Transverse colon (tissue), 4 donors: ENCODE measurements around the gene C4BPA. TPM values are rescaled to one million over a fixed set of nuclear protein-coding genes. Genes with fewer than 3 reads are reported as not detected.
A peak's percentile ranks its signal among the peaks of the same experiment; 100 is the strongest.

Experiments
- DNase-seq: peaks from one replicate; pipeline ENCODE4 v3.0.0-alpha.2; 2019
- H3K27ac ChIP-seq, 4 donors: fragments of 200-600 bp; sonication (generic); 2 replicates each; pipeline ENCODE4 v1.5.1; 2016 to 2018; ENCODE audit warnings: inconsistent platforms in 4 of 4
- H3K27me3 ChIP-seq: fragments of 200-600 bp; sonication (generic); 2 replicates; pipeline ENCODE4 v1.5.1; 2017; ENCODE audit warnings: inconsistent platforms
- H3K36me3 ChIP-seq, 4 donors: fragments of 200-600 bp; sonication (generic); 2 replicates each; pipeline ENCODE4 v1.5.1; 2017 to 2019; ENCODE audit warnings: inconsistent platforms in 4 of 4
- H3K4me1 ChIP-seq, 4 donors: fragments of 200-600 bp; sonication (generic); 2 replicates each; pipeline ENCODE4 v1.5.1; 2017 to 2020; ENCODE audit warnings: inconsistent platforms in 4 of 4
- H3K4me3 ChIP-seq, 4 donors: fragments of 200-600 bp; sonication (generic); 1 replicate in 1 of 4; 2 replicates in 3 of 4; pipeline versions ENCODE4 v1.5.1 to v1.6.1; 2017 to 2019; ENCODE audit warnings: inconsistent platforms in 4 of 4
- H3K9me3 ChIP-seq, 2 donors: fragments of 200-600 bp; sonication (generic); 2 replicates each; pipeline ENCODE4 v1.5.1; 2017 to 2019; ENCODE audit warnings: inconsistent platforms in 2 of 2
- EP300 ChIP-seq: sonication (generic); formaldehyde crosslinking; IDR thresholded peaks from one replicate; pipeline ENCODE4 v1.6.1; 2017; ENCODE audit warnings: antibody characterized with exemption, low read depth
- POLR2A ChIP-seq: fragments of 450-650 bp; IDR thresholded peaks from one replicate; pipeline ENCODE4 v1.6.1; 2016; ENCODE audit warnings: antibody characterized with exemption, mild to moderate bottlenecking, moderate library complexity
- POLR2AphosphoS5 ChIP-seq, 3 donors: sonication (generic); formaldehyde crosslinking; IDR thresholded peaks; one replicate each; pipeline ENCODE4 v1.6.1; 2016; ENCODE audit warnings: antibody characterized with exemption in 3 of 3
- WGBS, 2 donors: methylation state at CpG; one replicate each; pipeline ENCODE4 v1.1.5; 2018; ENCODE audit warnings: low coverage in 1 of 2; 5-methylcytosine and 5-hydroxymethylcytosine counted together
- in situ Hi-C, 4 donors: fragments of 200-750 bp; cut with MboI; loops; one replicate each; pipeline versions ENCODE4 v1.15.0 to v1.15.1; 2017; ENCODE audit warnings: low sequenced_read_pairs in 3 of 4, low pct_ligation_motif_present in 1 of 4, low pct_unique_long_range_greater_than_20kb in 1 of 4
- intact Hi-C: fragments of 100-400 bp; cut with DNase I; formaldehyde crosslinking; loops from one replicate; pipeline ENCODE4 v1.15.1; 2023; ENCODE audit warnings: low total_unique reads
- total RNA-seq, 4 donors: library from RNA; depleted of rRNA; stranded (reverse); fragments of >200 nt; gene quantifications; one replicate each; pipeline ENCODE4 v1.1.0, GENCODE V29; 2016
- TF ChIP-seq, protein P1 (sequence below), 5 experiments: fragments of 200-600 bp in 3 of 5; fragments of 450-650 bp in 2 of 5; sonication (generic) in 3 of 5; IDR thresholded peaks; 1 replicate in 2 of 5; 2 replicates in 3 of 5; pipeline ENCODE4 v1.5.1; 2016 to 2017; ENCODE audit warnings: antibody characterized with exemption in 5 of 5, inconsistent platforms in 3 of 5, mild to moderate bottlenecking in 2 of 5, moderate library complexity in 1 of 5

The C4BPA gene
- total RNA-seq, 4 donors from 2014 or later = 2.2 to 4.4 (median 2.5) TPM; not detected in 1

DNA sequence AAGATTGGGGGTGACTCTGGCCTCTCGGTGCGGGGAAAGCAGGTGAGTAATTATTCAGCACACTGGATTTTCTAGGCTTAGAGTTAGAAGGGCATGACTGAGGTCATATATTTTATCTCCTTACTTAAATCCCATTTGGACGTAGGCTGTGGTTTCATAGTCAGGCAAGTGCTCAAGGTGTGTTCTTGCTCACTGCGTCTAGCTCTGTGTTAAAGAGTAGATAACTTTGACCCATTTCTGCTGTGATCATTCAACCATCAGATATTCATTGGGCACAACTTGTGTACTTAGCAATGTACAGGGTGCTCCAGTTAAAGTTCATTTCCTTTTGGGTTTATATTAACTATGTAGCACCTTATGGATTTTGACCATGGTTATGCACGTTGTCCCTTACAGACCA is 36.4 kb upstream of the C4BPA start:
- in situ Hi-C loops (no loop called here), intact Hi-C loops (no loop called here)
- TF ChIP-seq EP300 (peak; percentile 16), POLR2AphosphoS5 (IDR thresholded peaks at IDR 0.05) (peak; percentile 34 to 84 (median 64)), POLR2A (peak; percentile 58)
- TF ChIP-seq, protein P1, sequence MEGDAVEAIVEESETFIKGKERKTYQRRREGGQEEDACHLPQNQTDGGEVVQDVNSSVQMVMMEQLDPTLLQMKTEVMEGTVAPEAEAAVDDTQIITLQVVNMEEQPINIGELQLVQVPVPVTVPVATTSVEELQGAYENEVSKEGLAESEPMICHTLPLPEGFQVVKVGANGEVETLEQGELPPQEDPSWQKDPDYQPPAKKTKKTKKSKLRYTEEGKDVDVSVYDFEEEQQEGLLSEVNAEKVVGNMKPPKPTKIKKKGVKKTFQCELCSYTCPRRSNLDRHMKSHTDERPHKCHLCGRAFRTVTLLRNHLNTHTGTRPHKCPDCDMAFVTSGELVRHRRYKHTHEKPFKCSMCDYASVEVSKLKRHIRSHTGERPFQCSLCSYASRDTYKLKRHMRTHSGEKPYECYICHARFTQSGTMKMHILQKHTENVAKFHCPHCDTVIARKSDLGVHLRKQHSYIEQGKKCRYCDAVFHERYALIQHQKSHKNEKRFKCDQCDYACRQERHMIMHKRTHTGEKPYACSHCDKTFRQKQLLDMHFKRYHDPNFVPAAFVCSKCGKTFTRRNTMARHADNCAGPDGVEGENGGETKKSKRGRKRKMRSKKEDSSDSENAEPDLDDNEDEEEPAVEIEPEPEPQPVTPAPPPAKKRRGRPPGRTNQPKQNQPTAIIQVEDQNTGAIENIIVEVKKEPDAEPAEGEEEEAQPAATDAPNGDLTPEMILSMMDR (IDR thresholded peaks at IDR 0.05) = no peak
- H3K27me3 ChIP-seq = no peaks in the 10 kb centered on the region
- DNase-seq = peak; percentile 43
- peak overlapping the region in 1 of 4 donors; percentile 31 for H3K4me3 ChIP-seq
- H3K27ac ChIP-seq = peak overlapping the region; percentile 81 to 86 (median 84)
- 66% methylated on average over 5 of the region's 5 CpGs; no CpG with 5 or more reads in 1 of the 2 donors for WGBS, 2 donors
- H3K4me1 ChIP-seq = peaks cover 6 to 43% (median 24%) of the 10 kb centered on the region in 4 donors
- H3K36me3 ChIP-seq = peaks cover 0 to 36% (median 4%) of the 10 kb centered on the region in 4 donors
- no peaks in the 10 kb centered on the region for H3K9me3 ChIP-seq

DNA sequence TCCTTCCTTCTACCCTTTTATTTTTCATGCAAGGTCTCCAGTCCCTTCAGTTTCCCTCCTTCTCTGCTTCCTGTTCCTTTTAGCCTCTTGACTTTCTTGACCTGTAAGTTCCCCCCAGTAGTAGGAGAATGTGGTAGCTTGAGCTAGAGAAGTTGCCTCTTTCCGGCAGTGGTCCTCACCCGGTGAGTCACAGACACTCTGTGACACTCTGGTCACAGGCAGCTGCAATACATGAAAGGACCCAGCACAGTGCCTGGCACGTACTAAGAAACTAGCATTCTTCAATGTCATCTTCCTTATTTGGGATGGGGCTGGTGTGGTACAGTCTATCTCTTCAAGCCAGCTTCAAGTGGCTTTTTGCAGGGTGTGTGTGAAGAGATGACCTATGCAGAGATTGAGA is 35.0 kb upstream of the C4BPA start:
- Histone ChIP-seq H3K9me3 (no peaks in the 10 kb centered on the region), H3K4me3 (no peak overlapping the region), H3K27ac (peak overlapping the region in 3 of 4 donors; percentile 84 to 86 (median 84)), H3K27me3 (no peaks in the 10 kb centered on the region), H3K36me3 (peaks cover 0 to 30% (median 4%) of the 10 kb centered on the region in 4 donors), H3K4me1 (peaks cover 6 to 41% (median 23%) of the 10 kb centered on the region in 4 donors)
- 87 to 97% methylated on average over 3 of the region's 3 CpGs for WGBS, 2 donors
- intact Hi-C loops (no loop called here), in situ Hi-C loops (no loop called here)
- TF ChIP-seq EP300 (no peak), POLR2AphosphoS5 (IDR thresholded peaks at IDR 0.05) (no peak), POLR2A (no peak)
- TF ChIP-seq, protein P1 (IDR thresholded peaks at IDR 0.05) = no peak
- DNase-seq = no peak

DNA sequence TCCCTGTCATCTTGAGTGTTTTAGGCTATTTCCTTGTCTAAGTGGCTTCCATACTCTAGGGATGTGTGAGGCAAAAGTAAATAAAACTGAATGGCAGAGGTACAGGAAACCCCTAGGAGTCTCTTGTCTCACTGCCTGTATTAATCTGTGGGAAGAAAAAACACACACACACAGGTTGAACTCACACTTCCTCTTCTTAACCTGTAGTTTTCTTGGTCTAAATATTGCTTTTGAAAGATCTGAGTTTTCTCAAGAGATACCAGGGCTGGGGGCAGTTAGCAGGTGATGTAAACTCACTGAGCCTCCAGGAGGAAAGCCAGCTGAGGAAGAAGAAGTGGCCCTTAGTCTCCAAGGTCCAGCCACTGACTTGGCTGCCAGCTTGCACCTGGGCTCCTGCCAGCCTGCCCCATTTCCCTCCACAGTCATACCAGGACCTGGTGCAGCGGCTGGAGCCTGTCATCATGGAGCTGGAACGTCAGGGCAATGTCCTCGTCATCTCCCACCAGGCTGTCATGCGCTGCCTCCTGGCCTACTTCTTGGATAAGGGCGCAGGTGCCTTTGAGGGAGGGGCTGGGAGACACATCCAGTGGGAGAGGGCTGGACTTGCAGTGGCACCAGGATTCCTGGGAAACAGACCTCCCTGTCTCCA is 34.1 kb upstream of the C4BPA start:
- no peak for DNase-seq
- H3K4me1 ChIP-seq = peaks cover 6 to 32% (median 18%) of the 10 kb centered on the region in 4 donors
- no peak overlapping the region for H3K27ac ChIP-seq
- 83% methylated on average over 5 of the region's 5 CpGs; no CpG with 5 or more reads in 1 of the 2 donors for whole genome bisulfite sequencing, 2 donors
- TF ChIP-seq EP300 (no peak), POLR2AphosphoS5 (IDR thresholded peaks at IDR 0.05) (no peak), POLR2A (no peak)
- TF ChIP-seq, protein P1 (IDR thresholded peaks at IDR 0.05) = no peak
- H3K9me3 ChIP-seq = no peaks in the 10 kb centered on the region
- peaks cover 0 to 30% (median 4%) of the 10 kb centered on the region in 4 donors for H3K36me3 ChIP-seq
- no peak overlapping the region for H3K4me3 ChIP-seq
- in situ Hi-C loops = loop anchor here in 1 of 4 donors (10.0 kb wide), 1 partner anchor 335 kb away; no protein-coding TSS in a partner anchor
- no peaks in the 10 kb centered on the region for H3K27me3 ChIP-seq
- intact Hi-C loops = no loop called here

DNA sequence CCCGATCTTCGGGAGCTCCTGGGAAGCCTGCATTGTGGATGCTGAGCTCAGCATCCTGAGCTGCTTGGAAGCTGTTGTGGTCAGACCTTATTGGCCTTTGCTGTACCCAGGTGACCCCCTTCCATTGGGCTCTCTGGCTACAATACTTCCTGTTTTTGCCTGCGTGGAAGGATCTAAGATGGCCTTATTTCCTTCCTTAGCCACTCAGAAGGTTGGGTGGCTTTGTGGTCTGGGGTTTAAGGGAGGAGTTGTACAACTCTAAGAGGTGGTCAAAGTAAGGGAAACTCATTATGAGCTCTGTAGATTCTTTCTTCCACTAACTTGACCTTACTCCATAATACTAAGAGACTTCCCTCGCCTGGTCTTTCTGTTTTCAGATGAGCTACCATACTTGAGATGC is 33.2 kb upstream of the C4BPA start:
- no peak for DNase-seq
- Histone ChIP-seq H3K4me3 (no peak overlapping the region), H3K27ac (no peak overlapping the region), H3K27me3 (no peaks in the 10 kb centered on the region), H3K4me1 (peaks cover 6 to 23% (median 18%) of the 10 kb centered on the region in 4 donors), H3K36me3 (peaks cover 0 to 30% (median 4%) of the 10 kb centered on the region in 4 donors), H3K9me3 (no peaks in the 10 kb centered on the region)
- TF ChIP-seq POLR2A = no peak
- TF ChIP-seq POLR2AphosphoS5 (IDR thresholded peaks at IDR 0.05) = no peak
- no peak for TF ChIP-seq EP300
- TF ChIP-seq, protein P1 (IDR thresholded peaks at IDR 0.05) = no peak
- intact Hi-C loops = no loop called here
- 75 to 82% methylated on average over 1 to 4 of the region's 4 CpGs for WGBS, 2 donors
- in situ Hi-C loops = loop anchor here in 1 of 4 donors (10.0 kb wide), 1 partner anchor 334 kb away; no protein-coding TSS in a partner anchor
